GM19328 (cell line): ENCODE data around the gene F2RL2.
"Not testable (repeated sequence)": the region's sequence is repeated elsewhere in the genome, so short reads cannot be mapped to it uniquely, and the experiment has no call there.

Source experiments
- ATAC-seq: cut with Tn5 transposase; IDR thresholded peaks from one replicate; pipeline ENCODE4 v1.9.1; 2021; ENCODE audit warnings: mild to moderate bottlenecking, moderate library complexity; ENCODE audit not compliant: unreplicated experiment

Gene F2RL2

DNA sequence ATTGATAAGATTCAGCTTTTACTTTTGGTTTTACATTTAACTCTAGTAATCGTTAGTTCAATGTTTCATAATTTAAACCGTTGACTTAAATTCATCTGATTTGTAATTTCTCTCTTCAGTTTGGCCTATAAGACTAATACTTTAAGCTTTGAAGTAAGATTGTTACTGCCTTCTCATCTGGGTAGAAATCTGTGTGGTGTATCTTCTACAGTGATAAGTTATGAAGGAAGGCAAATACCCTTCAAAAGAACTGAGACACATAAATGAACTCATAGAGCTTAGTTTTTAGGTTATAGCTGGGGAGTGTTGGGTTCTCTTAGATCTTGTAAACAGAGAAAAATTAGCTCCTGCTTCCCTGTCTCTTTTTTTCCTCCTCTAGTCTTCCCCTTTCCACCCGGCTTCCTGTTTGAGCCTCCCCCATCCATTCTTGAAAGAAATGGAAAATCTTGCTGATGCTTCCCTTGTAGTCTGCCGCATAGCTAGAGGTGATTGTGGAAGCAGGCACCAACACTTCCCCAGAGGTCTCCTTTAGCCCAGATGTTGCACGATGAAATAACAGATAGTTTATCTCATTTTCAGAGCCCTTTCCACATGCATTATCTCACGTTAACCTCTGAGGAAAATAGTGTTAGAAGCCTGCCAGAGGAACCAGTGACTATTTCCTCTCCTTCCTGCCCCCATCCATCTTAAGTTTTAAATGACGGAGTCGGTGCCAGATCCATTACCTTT, 2.0 kb upstream of the F2RL2 start:
- no peak for ATAC-seq

DNA sequence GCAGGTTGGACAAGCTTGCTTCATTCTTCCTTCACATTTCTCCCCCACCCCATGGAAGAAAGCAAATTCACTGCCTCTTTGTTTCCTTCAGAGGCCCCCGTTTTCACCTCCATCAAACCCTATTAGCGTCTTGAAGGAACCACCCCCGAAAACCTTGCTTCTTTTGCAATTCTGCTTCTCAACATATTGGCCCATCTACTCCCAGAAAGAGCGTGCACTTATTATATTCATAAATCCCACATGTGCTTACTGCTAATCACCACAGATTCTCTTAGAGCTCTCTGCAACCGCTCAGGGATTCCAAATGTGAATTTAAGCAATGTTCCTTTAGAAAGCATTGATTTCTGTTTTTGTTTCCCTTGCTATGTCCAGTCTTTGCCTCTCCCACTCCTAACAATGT, 1.1 kb downstream of the F2RL2 start:
- no peak for ATAC-seq

DNA sequence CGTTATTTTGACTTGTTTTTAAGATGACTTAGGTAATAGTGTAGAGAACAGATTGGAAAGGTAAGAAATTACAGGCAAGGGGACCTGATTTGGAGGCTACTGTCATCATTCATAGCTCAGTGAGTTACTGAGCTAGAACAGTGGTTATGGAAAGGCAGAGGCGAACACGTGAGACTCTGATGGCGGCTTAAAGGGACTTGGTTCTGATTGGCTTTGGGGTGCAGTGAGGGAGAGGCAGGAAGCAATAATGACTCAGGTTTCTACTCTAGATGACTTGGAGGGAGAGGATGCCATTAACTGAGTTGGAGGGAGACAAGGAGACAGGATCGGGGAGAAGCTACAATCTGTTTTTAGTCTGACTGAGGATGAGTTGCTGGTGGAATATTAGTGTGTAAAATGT, 3.0 kb downstream of the F2RL2 start:
- ATAC-seq = no peak

DNA sequence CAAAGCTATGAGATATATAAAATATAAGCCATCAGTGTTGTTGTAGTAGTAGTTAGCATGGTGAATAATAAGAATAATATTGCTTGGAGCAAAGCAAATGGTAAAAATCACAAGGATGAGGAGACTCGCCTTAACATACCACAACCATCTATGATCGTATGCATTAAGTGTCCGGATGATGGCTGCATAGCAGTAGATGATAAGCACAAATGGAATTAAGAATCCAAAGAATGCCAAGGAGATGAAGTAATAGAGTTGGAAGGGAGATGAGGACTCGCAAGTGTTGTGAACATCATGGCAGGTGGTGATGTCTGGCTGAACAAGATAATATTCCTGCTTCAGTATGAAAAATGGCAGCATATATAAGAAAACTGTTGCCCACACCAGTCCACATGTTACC, 5.5 kb downstream of the F2RL2 start:
- no peak for ATAC-seq

DNA sequence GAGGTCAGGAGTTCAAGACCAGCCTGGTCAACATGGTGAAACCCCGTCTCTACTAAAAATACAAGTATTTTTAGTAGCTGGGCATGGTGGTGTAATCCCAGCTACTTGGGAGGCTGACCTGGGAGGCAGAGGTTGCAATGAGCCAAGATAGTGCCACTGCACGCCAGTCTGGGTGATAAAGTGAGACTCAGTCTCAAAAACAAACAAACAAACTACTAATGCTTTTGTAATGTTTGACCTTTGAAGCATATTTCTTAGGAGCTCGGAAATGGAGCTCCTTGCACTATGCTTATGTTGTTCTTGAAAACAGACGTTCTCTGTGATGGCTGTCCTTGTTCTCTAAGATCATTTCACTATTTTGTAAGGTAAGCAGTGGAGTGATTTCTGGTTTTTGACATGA, 6.0 kb downstream of the F2RL2 start:
- no peak for ATAC-seq

DNA sequence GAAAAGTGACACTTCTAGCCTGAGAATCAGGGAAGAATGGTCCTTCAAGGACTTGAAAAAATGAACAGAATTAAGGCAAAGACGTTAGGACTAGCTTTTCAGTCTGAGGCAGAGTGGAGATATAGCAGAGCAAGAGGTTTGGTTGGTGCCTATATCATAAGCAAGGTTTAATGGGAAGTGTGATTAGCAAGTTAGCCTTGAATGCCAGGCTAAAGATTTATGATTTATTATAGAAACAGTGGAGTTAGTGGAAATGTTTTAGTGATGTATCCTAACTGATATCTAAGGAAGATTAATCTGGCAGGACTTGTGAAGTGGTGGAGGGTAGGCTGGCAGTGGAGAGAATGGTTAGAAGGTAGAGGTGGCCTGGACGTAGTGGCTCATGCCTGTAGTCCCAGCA, 7.0 kb downstream of the F2RL2 start:
- no peak for ATAC-seq

DNA sequence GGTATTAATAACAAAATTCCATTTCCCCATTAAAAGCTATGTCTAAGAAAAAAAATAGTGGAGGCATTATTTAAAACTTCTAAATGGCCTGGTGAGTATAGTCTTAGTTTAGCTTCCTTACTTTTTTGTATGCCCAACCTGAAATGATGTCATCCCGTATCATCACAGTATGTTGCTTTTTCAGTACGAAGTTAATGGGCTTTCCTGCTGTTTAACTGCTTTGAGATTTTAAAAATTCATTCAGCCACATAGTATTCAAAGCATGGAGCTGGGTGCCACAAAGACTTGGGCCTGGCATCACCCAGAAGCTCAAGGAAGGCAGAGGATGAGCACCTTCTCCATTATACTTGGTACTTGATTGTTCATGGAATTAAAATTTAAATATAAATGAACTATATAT, 7.4 kb downstream of the F2RL2 start:
- ATAC-seq = no peak

DNA sequence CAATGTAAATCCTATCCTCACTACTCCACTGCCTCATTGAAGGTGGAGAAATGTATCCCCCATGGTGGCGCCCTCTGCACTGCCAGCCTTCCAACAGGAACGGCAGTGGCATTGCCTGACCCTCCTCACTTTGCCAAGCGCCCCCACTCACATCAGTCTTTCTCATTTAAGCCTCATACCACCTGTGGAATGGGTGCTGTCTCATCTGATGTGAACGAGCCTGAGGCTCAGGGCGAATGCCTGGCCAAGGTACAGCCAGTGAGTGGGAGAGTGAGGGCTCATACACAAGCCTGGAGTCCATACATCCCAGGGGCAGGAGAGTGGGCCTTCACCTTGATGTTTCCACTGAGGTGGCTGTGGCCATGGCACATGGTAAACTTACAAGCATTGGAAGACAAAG, 10.3 kb downstream of the F2RL2 start:
- no peak for ATAC-seq

DNA sequence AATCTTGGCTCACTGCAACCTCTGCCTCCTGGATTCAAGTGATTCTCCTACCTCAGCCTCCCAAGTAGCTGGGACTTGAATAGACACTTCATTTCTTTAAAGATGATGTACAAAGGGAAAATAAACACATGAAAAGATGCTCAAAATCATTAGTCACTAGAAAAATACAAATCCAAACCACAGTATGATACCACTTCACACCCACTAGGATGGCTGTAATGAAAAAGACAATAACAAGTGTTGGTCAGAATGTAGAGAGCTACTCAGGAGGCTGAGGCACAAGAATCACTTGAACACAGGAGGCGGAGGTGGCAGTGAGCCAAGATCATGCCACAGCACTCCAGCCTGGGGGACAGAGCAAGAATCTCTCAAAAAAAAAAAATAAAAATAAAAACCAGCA, 13.0 kb downstream of the F2RL2 start:
- no peak for ATAC-seq

DNA sequence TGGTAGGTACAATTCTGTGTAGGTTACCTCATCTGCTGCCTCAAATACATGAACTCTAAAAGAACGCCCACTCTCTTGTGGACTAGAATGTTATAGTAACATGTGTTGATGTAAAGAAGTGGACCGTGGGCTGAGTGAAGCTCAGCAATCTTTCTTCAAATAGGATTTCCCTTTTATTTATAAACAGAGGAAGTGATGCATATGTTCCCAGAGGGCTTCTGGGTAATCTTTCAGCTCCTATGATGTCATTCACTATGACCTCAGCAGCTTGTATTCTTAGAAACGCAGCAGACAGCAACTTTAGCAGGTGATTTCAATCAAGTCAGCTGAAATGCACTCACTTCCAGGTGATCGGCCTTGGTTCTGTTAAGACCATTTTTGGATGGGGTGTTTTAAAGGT, 14.4 kb downstream of the F2RL2 start:
- no peak for ATAC-seq

DNA sequence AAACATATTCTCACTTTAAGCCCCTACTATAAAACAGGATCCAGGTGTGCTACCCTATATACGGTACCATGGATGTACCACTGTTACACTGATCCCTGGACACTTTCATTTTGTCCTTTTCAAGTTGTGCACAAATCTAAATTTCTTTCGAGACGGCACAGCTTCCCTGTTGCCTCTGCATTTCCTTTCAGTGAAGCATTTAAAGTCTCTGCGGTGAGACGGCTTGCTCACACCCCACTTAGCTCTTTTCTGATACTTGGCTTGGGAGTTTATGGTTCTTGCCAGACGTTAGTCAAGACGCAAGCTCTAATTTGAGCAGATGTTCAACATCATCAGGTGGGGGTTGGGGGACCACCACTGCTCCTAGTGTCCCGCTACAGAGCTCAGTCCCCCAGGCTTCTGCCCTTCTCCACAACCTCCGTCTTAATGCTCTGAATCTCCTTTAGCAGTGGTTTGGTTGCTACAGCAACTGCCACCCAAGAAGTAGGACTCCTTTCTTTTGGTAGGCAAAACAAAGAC, 15.8 kb downstream of the F2RL2 start:
- ATAC-seq = no peak

DNA sequence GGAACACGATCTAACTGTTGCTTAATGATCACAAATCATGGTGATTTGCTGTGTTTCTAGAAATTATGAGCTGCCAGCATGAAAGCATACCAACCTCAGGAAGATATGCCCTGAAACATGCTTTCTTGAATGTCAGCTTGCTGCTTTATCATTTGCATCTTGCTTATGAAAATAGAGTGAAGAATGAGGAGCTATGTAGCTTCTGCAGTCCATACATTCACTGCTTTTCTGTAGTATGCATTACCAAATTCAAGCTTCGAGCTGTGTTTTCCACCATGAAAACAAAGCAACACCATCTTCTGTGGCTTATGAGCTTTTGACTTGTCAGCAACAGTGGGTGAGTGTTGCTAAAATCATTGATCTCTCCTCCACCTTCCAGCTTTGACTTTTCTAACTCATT, 16.5 kb downstream of the F2RL2 start:
- ATAC-seq = no peak

DNA sequence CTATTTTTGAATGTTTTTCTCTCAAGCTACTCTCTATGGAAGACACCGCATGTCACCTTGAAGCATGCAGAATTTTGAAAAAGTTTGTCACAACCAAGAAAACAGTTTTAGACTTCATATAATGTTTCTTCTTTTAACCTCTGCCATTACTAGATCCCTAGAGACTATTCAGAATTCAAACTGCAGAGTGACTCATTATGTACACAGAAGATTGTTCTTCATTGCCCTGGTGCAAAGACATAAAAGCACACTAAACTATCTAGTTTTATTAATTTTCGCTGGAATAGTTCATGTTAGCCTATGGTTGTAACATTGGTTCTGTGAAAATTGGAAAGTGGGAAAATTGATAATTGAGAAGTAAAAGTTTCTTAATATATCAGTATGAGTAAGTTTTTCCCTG, 18.4 kb downstream of the F2RL2 start:
- ATAC-seq = no peak

DNA sequence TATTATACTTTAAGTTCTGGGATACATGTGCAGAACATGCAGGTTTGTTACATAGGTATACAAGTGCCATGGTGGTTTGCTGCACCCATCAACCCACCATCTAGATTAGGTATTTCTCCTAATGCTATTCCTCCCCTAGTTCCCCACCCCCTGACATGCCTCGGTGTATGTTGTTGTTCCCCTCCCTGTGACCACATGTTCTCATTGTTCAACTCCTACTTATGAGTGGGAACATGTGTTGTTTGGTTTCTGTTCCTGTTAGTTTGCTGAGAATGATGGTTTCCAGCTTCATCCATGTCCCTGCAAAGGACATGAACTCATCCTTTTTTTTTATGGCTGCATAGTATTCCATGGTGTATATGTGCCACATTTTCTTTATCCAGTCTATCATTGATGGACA, 19.2 kb downstream of the F2RL2 start:
- not testable (repeated sequence) for ATAC-seq

DNA sequence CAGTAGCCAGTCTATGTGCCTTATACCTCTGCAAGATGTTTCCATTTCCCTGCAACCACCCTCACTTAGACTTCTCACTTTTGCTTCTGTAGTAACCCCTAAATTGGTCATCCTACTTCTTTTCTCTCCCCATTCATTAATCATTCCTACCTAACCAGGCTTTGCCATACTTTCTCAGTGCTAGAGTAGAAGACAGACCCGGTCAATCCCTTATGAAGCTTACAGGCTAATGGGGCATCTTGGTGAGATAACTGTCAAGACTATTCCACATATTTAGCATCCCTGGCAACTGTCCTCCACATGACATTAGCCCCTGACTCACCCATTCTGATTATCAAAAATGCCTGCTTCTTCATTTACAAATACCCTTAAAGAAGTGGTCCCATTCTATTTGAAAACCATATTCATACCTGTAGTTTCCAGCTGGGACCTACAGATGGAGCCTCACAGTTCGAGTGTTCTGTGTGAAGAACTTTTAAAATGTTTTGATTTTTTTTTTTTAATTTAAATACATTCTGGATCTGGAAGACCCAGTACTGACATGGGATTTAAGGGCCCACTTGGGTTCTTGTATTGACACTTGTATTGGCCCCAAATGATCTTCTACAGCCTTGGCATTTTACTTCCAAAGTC, 21.0 kb downstream of the F2RL2 start:
- ATAC-seq = no peak

DNA sequence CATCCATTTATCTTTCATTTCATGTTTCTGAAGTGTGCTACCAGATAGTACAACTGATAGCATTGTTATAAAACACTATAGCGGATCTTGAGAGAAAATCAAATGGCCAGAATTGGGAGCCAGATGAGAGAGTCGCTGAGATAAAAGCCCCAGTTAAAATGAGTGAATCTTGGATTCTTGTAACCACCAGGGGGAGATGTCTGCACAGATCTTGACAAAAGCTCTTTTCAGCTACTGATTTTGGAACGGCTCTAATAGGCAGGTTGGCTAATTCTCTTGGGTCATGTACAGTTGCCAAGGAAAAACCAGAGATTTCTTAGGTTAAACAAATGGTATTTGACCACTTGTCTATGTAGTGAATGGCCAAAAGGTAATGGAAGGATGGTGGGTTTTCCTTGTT, 21.7 kb downstream of the F2RL2 start:
- ATAC-seq = no peak

DNA sequence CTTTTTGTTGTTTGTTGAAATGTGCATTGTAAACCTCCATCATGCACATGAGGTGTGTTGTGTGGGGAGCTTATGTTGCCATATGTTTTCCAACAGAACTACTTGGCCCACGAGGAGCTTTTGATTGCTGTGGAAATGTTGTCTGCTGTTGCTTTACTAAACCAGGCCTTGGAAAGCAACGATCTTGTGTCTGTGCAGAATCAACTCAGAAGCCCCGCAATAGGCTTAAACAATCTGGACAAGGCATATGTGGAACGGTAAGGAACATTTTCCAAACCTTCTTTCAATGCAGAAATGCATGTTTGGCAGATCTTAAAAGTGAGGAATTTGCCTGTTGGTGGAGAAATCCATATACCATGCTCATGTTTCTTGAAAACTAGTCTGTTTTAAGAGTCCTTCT, 22.5 kb downstream of the F2RL2 start:
- ATAC-seq = no peak

DNA sequence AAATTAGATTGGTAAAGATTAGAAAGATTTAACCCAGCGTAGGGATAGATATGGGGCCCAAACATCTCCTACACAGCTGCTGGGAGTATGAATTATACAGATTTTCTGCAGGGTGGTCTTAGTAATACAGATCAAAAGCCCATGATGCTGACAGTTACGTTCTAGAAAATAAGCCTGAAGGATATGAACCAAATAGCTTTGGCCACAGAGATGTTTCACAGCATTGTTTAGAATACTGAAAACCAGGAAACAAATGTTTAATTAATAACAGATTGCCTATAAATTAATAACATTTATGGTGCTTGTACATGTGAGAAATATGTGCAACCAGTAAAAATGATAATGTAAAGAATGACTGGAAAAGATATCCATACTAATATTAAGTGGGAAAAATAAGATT, 24.7 kb downstream of the F2RL2 start:
- no peak for ATAC-seq

DNA sequence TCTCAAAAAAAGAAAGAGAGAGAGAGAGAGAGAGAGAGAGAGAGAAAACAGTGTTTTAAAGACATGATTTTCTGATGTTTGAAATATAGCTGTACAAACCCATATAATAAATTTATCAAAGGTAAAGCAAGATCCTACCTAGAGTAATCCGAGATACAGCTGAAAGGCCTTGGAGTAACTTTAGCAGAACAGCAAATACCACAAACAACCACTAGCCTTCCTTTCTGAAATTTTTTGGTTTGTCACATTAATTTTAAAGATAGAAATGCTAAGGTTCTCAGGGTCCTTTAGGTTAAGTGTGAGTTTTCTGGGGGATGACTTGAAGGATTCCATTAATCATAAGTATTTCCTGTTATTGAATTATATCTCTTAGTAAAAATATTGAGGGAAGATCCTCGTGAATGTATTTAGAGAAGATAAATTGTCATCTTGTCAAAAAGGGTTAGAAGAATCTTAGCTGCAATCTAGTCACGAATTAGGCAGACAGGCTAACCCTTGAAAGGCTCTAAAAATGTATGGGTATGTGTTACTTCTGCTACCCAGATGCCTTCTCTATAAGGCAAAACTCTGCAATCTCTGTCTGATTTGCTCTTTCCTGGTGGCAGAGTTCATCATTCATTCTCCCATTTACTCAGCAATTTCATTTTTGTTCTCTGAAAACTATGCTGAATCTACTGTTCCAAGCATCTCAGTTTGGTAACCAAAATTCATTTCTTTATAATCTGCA, 27.3 kb downstream of the F2RL2 start:
- ATAC-seq = no peak

DNA sequence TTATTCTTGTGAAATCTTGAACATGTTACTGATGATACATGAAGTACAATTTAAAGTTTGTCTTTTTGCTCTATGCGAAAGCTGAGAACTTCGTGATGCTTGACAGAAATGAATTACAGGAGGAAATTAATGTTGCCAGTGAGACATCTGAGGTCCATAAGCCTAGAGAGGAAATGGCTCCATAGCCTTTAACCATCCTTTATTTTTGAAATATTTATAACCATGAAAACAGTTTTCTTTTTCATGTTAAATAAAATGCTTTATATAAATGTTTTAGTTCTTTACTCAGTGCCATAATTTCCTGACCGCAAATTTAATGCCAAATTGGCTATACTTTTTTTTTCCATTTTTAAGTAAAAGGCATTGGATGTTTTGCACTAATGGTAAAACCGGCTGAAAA, 29.1 kb downstream of the F2RL2 start:
- ATAC-seq = no peak

DNA sequence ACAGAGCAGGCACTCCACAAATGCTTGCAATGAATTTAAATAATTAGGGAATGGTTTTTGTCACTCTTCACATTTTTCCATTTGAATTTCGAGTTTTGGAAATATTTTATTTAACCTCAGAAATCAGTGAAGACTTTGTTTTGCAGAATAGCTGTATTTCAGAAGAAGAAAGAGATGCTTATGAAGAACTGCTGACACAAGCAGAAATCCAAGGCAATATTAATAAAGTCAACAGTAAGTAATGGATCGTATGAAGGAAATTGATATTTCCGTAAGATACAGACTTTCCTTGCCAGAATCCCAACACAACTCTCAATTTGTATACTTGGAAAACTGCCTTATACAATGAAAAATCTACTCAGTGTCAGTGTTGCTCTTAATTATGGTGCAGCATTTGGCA, 30.5 kb downstream of the F2RL2 start:
- no peak for ATAC-seq

DNA sequence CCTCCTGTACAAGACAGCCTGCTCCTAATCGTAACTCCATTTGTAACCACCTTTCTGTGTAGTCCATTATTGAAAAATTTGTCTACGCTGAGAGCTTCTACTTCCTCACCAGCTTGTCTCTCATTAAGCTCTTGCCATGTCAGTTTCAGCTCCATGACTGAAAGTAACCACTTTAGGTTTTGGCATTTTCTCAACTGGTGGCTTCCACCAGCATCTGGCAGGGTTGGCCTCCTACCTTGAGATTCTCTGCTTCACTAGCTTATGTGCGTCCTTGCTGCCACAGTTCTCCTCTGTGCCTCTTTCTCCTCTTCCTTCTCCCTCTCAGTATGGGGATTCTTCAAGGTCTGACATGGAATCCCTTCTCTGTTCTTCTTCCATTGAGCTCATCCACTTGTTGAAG, 31.8 kb downstream of the F2RL2 start:
- no peak for ATAC-seq
